Liver (tissue), 9 donors: Measurements from ENCODE around the gene RNASE13. TPM values are rescaled to one million over a fixed set of nuclear protein-coding genes. Genes with fewer than 3 reads are reported as not detected.

Experiments
- DNase-seq: peaks from one replicate; pipeline ENCODE4 v3.0.0-alpha.2; 2017; ENCODE audit warnings: low spot score
- H3K27ac ChIP-seq, 2 donors: one replicate each; pipeline ENCODE4 v1.7.0; 2013; ENCODE audit warnings: inconsistent platforms in 2 of 2, low read length in 2 of 2, control low read depth in 1 of 2, low read depth in 1 of 2, mild to moderate bottlenecking in 1 of 2
- H3K27me3 ChIP-seq, 4 donors: one replicate each; pipeline versions ENCODE4 v1.6.1 to v1.7.0; 2013; ENCODE audit warnings: low read length in 3 of 4, inconsistent platforms in 1 of 4, mild to moderate bottlenecking in 1 of 4, moderate library complexity in 1 of 4; ENCODE audit not compliant: control insufficient read depth in 4 of 4, insufficient read depth in 4 of 4
- H3K36me3 ChIP-seq, 4 donors: one replicate each; pipeline versions ENCODE4 v1.6.1 to v1.7.0; 2013; ENCODE audit warnings: low read length in 3 of 4, mild to moderate bottlenecking in 3 of 4, low read depth in 1 of 4, moderate library complexity in 1 of 4; ENCODE audit not compliant: control insufficient read depth in 4 of 4, insufficient read depth in 3 of 4
- H3K4me1 ChIP-seq, 4 donors: one replicate each; pipeline versions ENCODE4 v1.6.1 to v1.7.0; 2013; ENCODE audit warnings: low read length in 3 of 4, mild to moderate bottlenecking in 3 of 4, moderate library complexity in 1 of 4; ENCODE audit not compliant: control insufficient read depth in 4 of 4, insufficient read depth in 4 of 4
- H3K4me3 ChIP-seq, 3 donors: one replicate each; pipeline versions ENCODE4 v1.6.1 to v1.7.0; 2013; ENCODE audit warnings: low read length in 3 of 3, control low read depth in 1 of 3, low read depth in 1 of 3, mild to moderate bottlenecking in 1 of 3
- H3K9ac ChIP-seq, 2 donors: one replicate each; pipeline ENCODE4 v1.7.0; 2013; ENCODE audit warnings: low read length in 2 of 2, mild to moderate bottlenecking in 2 of 2, moderate library complexity in 2 of 2, control low read depth in 1 of 2, low read depth in 1 of 2
- H3K9me3 ChIP-seq, 4 donors: one replicate each; pipeline versions ENCODE4 v1.6.1 to v1.7.0; 2013; ENCODE audit warnings: low read length in 3 of 4; ENCODE audit not compliant: control insufficient read depth in 4 of 4
- EGR1 ChIP-seq, 2 donors: IDR thresholded peaks; 2 replicates each; pipeline ENCODE4 v1.6.1; 2016 to 2018; ENCODE audit warnings: antibody characterized with exemption in 2 of 2, low read depth in 2 of 2
- FOXA1 ChIP-seq: IDR thresholded peaks from 2 replicates; pipeline ENCODE4 v1.6.1; 2016; ENCODE audit warnings: antibody characterized with exemption
- FOXA2 ChIP-seq: IDR thresholded peaks from 2 replicates; pipeline ENCODE4 v1.6.1; 2016; ENCODE audit warnings: antibody characterized with exemption
- GABPA ChIP-seq, 2 donors: IDR thresholded peaks in 1 of 2; conservative IDR thresholded peaks in 1 of 2; 2 replicates each; pipeline ENCODE4 v1.6.1; 2016; ENCODE audit warnings: antibody characterized with exemption in 2 of 2, mild to moderate bottlenecking in 1 of 2, moderate library complexity in 1 of 2
- HNF4A ChIP-seq, 2 donors: conservative IDR thresholded peaks; 2 replicates each; pipeline ENCODE4 v1.6.1; 2016; ENCODE audit warnings: antibody characterized with exemption in 2 of 2, mild to moderate bottlenecking in 2 of 2
- HNF4G ChIP-seq: IDR thresholded peaks from 2 replicates; pipeline ENCODE4 v1.6.1; 2016; ENCODE audit warnings: antibody characterized with exemption
- JUND ChIP-seq, 2 donors: IDR thresholded peaks; 2 replicates each; pipeline ENCODE4 v1.6.1; 2016; ENCODE audit warnings: antibody characterized with exemption in 2 of 2
- NR2F2 ChIP-seq: IDR thresholded peaks from 2 replicates; pipeline ENCODE4 v1.6.1; 2016; ENCODE audit warnings: antibody characterized with exemption
- RAD21 ChIP-seq, 2 donors: IDR thresholded peaks; 2 replicates each; pipeline ENCODE4 v1.6.1; 2016; ENCODE audit warnings: antibody characterized with exemption in 2 of 2, mild to moderate bottlenecking in 2 of 2
- RXRA ChIP-seq, 2 donors: IDR thresholded peaks; 2 replicates each; pipeline ENCODE4 v1.6.1; 2017 to 2018; ENCODE audit warnings: antibody characterized with exemption in 2 of 2, mild to moderate bottlenecking in 1 of 2
- SP1 ChIP-seq: IDR thresholded peaks from 2 replicates; pipeline ENCODE4 v1.6.1; 2018; ENCODE audit warnings: antibody characterized with exemption, mild to moderate bottlenecking
- TAF1 ChIP-seq: conservative IDR thresholded peaks from 2 replicates; pipeline ENCODE4 v1.6.1; 2016; ENCODE audit warnings: antibody characterized with exemption, mild to moderate bottlenecking
- YY1 ChIP-seq: IDR thresholded peaks from 2 replicates; pipeline ENCODE4 v1.6.1; 2016; ENCODE audit warnings: antibody characterized with exemption, mild to moderate bottlenecking
- WGBS: extraction: QIAGEN DNeasy Blood & Tissue Kit; methylation state at CpG from one replicate; pipeline ENCODE4 v1.1.7; 2013; 5-methylcytosine and 5-hydroxymethylcytosine counted together
- polyA plus RNA-seq, 2 donors: library from polyadenylated mRNA; stranded (reverse) in 1 of 2; unstranded in 1 of 2; fragments of 200-250 nt in 1 of 2; fragments of >200 nt in 1 of 2; fragmentation: Nextera tagmentation in 1 of 2; extraction: Ambion mirVana in 1 of 2; gene quantifications; one replicate each; pipeline versions ENCODE4 v1.2.1 to v1.2.3, GENCODE V29; 2013 to 2015
- total RNA-seq, 2 donors: library from RNA; depleted of rRNA; stranded (reverse); fragments of >200 nt; gene quantifications; one replicate each; pipeline ENCODE4 v1.2.3, GENCODE V29; 2014
- TF ChIP-seq, protein P1 (sequence below): IDR thresholded peaks from 2 replicates; pipeline ENCODE4 v1.6.1; 2016; ENCODE audit warnings: antibody characterized with exemption
- TF ChIP-seq, protein P2 (sequence below): fragments of 150-350 bp; IDR thresholded peaks from 2 replicates; pipeline ENCODE4 v1.5.1; 2017; ENCODE audit warnings: improper control_type of control experiment, low read depth, low read length; ENCODE audit not compliant: missing input control
- TF ChIP-seq, protein P3 (sequence below): IDR thresholded peaks from 2 replicates; pipeline ENCODE4 v1.6.1; 2016; ENCODE audit warnings: antibody characterized with exemption
- TF ChIP-seq, protein P4 (sequence below): IDR thresholded peaks from 2 replicates; pipeline ENCODE4 v1.6.1; 2016; ENCODE audit warnings: antibody characterized with exemption, mild to moderate bottlenecking
- TF ChIP-seq, protein P5 (sequence below): IDR thresholded peaks from 2 replicates; pipeline ENCODE4 v1.6.1; 2016; ENCODE audit warnings: antibody characterized with exemption
- donor health status: healthy.
- donor health status: healthy.
- donor health status: healthy.
- donor health status: healthy.
- donor health status: healthy.

The RNASE13 gene
- total and polyA plus RNA-seq, 4 donors = 0.05 to 0.08 TPM; not detected in 2

DNA sequence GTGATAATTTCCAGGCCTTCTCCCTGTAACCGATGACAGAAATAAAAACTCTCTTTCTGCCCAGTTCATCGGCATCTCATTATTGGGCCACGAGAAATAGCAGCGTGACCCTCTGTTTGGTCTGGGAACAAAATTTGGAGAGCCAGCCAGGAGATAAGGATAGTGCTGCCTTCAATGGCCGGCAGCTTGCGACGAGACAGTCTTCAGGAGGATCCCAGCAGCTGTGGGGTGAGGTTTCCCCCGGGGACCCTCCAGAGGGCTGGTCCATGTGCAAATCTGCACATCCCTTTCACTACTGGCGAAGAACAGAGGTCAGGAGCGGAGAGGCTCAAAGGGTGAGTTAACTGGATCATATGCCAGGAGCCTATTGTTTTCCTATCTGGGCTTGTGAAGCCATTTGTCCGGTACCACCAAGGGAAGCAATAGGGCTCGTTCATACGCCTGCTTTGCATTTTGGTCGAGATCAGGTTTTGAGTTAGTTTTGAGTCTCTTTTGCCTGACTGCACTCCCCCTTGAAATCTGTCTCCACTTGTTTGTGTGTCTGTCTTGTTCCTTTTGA is 30.7 kb downstream of the RNASE13 start:
- no peak overlapping the region for H3K9ac ChIP-seq
- H3K4me3 ChIP-seq = peak overlapping the region in 1 of 3 donors; percentile 16
- H3K27me3 ChIP-seq = no peaks in the 10 kb centered on the region
- no peak for TF ChIP-seq RXRA (IDR thresholded peaks at IDR 0.05)
- TF ChIP-seq, protein P1, sequence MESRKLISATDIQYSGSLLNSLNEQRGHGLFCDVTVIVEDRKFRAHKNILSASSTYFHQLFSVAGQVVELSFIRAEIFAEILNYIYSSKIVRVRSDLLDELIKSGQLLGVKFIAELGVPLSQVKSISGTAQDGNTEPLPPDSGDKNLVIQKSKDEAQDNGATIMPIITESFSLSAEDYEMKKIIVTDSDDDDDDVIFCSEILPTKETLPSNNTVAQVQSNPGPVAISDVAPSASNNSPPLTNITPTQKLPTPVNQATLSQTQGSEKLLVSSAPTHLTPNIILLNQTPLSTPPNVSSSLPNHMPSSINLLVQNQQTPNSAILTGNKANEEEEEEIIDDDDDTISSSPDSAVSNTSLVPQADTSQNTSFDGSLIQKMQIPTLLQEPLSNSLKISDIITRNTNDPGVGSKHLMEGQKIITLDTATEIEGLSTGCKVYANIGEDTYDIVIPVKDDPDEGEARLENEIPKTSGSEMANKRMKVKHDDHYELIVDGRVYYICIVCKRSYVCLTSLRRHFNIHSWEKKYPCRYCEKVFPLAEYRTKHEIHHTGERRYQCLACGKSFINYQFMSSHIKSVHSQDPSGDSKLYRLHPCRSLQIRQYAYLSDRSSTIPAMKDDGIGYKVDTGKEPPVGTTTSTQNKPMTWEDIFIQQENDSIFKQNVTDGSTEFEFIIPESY = no peak
- TF ChIP-seq HNF4G = no peak
- TF ChIP-seq SP1 = no peak
- no peak for TF ChIP-seq FOXA1
- TF ChIP-seq, protein P2, sequence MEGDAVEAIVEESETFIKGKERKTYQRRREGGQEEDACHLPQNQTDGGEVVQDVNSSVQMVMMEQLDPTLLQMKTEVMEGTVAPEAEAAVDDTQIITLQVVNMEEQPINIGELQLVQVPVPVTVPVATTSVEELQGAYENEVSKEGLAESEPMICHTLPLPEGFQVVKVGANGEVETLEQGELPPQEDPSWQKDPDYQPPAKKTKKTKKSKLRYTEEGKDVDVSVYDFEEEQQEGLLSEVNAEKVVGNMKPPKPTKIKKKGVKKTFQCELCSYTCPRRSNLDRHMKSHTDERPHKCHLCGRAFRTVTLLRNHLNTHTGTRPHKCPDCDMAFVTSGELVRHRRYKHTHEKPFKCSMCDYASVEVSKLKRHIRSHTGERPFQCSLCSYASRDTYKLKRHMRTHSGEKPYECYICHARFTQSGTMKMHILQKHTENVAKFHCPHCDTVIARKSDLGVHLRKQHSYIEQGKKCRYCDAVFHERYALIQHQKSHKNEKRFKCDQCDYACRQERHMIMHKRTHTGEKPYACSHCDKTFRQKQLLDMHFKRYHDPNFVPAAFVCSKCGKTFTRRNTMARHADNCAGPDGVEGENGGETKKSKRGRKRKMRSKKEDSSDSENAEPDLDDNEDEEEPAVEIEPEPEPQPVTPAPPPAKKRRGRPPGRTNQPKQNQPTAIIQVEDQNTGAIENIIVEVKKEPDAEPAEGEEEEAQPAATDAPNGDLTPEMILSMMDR = no peak
- TF ChIP-seq, protein P3, sequence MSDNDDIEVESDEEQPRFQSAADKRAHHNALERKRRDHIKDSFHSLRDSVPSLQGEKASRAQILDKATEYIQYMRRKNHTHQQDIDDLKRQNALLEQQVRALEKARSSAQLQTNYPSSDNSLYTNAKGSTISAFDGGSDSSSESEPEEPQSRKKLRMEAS = no peak
- no peak for TF ChIP-seq TAF1
- TF ChIP-seq EGR1 (IDR thresholded peaks at IDR 0.05; ENCODE audit: low read depth in 2 of 2) = no peak
- TF ChIP-seq HNF4A (conservative IDR thresholded peaks at IDR 0.05) = no peak
- no peak for TF ChIP-seq NR2F2
- TF ChIP-seq FOXA2 = no peak
- TF ChIP-seq, protein P4, sequence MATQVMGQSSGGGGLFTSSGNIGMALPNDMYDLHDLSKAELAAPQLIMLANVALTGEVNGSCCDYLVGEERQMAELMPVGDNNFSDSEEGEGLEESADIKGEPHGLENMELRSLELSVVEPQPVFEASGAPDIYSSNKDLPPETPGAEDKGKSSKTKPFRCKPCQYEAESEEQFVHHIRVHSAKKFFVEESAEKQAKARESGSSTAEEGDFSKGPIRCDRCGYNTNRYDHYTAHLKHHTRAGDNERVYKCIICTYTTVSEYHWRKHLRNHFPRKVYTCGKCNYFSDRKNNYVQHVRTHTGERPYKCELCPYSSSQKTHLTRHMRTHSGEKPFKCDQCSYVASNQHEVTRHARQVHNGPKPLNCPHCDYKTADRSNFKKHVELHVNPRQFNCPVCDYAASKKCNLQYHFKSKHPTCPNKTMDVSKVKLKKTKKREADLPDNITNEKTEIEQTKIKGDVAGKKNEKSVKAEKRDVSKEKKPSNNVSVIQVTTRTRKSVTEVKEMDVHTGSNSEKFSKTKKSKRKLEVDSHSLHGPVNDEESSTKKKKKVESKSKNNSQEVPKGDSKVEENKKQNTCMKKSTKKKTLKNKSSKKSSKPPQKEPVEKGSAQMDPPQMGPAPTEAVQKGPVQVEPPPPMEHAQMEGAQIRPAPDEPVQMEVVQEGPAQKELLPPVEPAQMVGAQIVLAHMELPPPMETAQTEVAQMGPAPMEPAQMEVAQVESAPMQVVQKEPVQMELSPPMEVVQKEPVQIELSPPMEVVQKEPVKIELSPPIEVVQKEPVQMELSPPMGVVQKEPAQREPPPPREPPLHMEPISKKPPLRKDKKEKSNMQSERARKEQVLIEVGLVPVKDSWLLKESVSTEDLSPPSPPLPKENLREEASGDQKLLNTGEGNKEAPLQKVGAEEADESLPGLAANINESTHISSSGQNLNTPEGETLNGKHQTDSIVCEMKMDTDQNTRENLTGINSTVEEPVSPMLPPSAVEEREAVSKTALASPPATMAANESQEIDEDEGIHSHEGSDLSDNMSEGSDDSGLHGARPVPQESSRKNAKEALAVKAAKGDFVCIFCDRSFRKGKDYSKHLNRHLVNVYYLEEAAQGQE = no peak
- no peak for TF ChIP-seq YY1
- TF ChIP-seq JUND (IDR thresholded peaks at IDR 0.05) = no peak
- no peak for TF ChIP-seq RAD21 (IDR thresholded peaks at IDR 0.05)
- no peak for TF ChIP-seq GABPA (IDR thresholded peaks at IDR 0.05 in 1 of 2, conservative IDR thresholded peaks at IDR 0.05 in 1 of 2)
- TF ChIP-seq, protein P5, sequence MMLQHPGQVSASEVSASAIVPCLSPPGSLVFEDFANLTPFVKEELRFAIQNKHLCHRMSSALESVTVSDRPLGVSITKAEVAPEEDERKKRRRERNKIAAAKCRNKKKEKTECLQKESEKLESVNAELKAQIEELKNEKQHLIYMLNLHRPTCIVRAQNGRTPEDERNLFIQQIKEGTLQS = no peak
- 78% methylated on average over 14 of the region's 14 CpGs for WGBS
- H3K36me3 ChIP-seq = no peaks in the 10 kb centered on the region
- H3K4me1 ChIP-seq = no peaks in the 10 kb centered on the region
- H3K27ac ChIP-seq = peak overlapping the region in 1 of 2 donors; percentile 6
- no peak for DNase-seq
- H3K9me3 ChIP-seq = no peaks in the 10 kb centered on the region
